KMS-11 (cell line): ENCODE results near the gene ANGPTL4.

Source experiments
- H2AFZ ChIP-seq: fragments of 200-600 bp; sonication (generic); 2 replicates; pipeline ENCODE4 v1.6.1; 2016; ENCODE audit warnings: antibody characterized with exemption, mixed run types, low read depth
- H3K27ac ChIP-seq: fragments of 200-600 bp; sonication (generic); 2 replicates; pipeline ENCODE4 v1.6.1; 2016; ENCODE audit warnings: mild to moderate bottlenecking, mixed run types
- H3K27me3 ChIP-seq: fragments of 200-600 bp; sonication (generic); 2 replicates; pipeline ENCODE4 v1.6.1; 2017; ENCODE audit warnings: mild to moderate bottlenecking, low read depth, mixed run types, moderate library complexity; ENCODE audit not compliant: insufficient read depth
- H3K36me3 ChIP-seq: fragments of 200-600 bp; sonication (generic); 2 replicates; pipeline ENCODE4 v1.6.1; 2017; ENCODE audit warnings: mild to moderate bottlenecking, mixed run types; ENCODE audit not compliant: insufficient read depth
- H3K4me1 ChIP-seq: fragments of 200-600 bp; sonication (generic); 2 replicates; pipeline ENCODE4 v1.6.1; 2016; ENCODE audit warnings: mild to moderate bottlenecking, low read depth, mixed run types; ENCODE audit not compliant: poor library complexity, severe bottlenecking
- H3K4me2 ChIP-seq: fragments of 200-600 bp; sonication (generic); 2 replicates; pipeline ENCODE4 v1.7.0; 2016; ENCODE audit warnings: mild to moderate bottlenecking, mixed run types
- H3K4me3 ChIP-seq: fragments of 200-600 bp; sonication (generic); IDR thresholded peaks from 2 replicates; pipeline ENCODE4 v1.6.1; 2017; ENCODE audit warnings: low read depth, low read length, mixed read lengths; ENCODE audit not compliant: insufficient read depth
- H3K79me2 ChIP-seq: fragments of 200-600 bp; sonication (generic); 2 replicates; pipeline ENCODE4 v1.6.1; 2016; ENCODE audit warnings: low read depth, mixed run types; ENCODE audit not compliant: insufficient read depth
- H3K9ac ChIP-seq: fragments of 200-600 bp; sonication (generic); 2 replicates; pipeline ENCODE4 v1.6.1; 2016; ENCODE audit warnings: mild to moderate bottlenecking, mixed run types
- H4K20me1 ChIP-seq: fragments of 200-600 bp; sonication (generic); 2 replicates; pipeline ENCODE4 v1.6.1; 2016; ENCODE audit warnings: mild to moderate bottlenecking, mixed run types; ENCODE audit not compliant: insufficient read depth
- TF ChIP-seq, protein P1 (sequence below): fragments of 200-600 bp; sonication (generic); conservative IDR thresholded peaks from 2 replicates; pipeline ENCODE4 v1.6.1; 2017; ENCODE audit warnings: low read depth, mild to moderate bottlenecking, antibody characterized with exemption, low read length, moderate library complexity, mixed read lengths

ANGPTL4 gene

DNA sequence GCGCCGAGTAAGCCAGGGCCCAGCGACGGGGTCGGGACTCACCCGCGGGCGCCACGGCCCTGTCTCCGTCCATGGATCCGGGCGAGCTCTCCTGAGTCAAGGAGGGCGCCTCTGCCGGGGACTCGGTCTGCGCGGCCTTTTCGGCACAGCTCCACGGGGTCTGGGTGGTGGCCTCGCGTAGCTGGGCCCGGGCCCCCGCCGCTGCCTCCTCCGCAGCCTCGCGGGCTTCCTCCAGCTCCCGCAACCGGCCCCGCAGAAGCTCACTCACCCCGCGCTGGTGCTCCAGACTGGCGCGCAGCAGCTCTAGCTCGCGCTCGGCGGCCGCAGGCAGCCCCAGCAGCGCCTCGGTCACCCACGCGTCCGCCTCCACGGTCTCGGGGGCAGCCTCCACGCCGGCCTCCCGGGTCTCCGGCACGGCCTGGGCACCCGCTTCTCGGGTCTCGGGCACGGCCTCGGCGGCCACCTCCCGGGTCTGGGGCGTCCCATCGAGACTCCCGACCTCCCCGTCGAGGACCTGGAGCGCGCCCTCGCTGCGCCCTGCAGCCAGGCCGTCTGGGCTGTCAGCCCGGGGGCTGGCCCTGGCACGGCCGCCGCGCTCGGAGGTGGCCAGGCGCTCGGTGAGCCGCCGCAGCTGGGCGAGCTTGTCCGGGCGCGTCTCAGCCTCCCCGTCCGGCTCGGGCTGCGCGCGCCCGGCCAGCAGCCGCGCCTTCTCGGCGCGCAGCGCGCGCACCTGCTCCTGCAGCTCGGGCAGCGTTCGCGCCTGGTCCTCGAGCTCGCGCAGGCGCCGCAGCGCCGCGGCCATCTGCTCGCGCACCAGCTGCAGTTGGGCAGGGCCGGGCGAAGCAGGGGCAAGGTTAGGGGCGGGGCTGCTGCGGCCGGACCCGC is 29.3 kb upstream of the ANGPTL4 start:
- H3K4me3 ChIP-seq, result no peak overlapping the region
- TF ChIP-seq, protein P1, sequence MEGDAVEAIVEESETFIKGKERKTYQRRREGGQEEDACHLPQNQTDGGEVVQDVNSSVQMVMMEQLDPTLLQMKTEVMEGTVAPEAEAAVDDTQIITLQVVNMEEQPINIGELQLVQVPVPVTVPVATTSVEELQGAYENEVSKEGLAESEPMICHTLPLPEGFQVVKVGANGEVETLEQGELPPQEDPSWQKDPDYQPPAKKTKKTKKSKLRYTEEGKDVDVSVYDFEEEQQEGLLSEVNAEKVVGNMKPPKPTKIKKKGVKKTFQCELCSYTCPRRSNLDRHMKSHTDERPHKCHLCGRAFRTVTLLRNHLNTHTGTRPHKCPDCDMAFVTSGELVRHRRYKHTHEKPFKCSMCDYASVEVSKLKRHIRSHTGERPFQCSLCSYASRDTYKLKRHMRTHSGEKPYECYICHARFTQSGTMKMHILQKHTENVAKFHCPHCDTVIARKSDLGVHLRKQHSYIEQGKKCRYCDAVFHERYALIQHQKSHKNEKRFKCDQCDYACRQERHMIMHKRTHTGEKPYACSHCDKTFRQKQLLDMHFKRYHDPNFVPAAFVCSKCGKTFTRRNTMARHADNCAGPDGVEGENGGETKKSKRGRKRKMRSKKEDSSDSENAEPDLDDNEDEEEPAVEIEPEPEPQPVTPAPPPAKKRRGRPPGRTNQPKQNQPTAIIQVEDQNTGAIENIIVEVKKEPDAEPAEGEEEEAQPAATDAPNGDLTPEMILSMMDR, result no peak
- H3K36me3 ChIP-seq, result no peaks in the 10 kb centered on the region
- H3K27ac ChIP-seq, result no peak overlapping the region
- H3K4me2 ChIP-seq, result no peak overlapping the region
- no peaks in the 10 kb centered on the region for H3K4me1 ChIP-seq
- no peaks in the 10 kb centered on the region for H4K20me1 ChIP-seq
- no peaks in the 10 kb centered on the region for H3K79me2 ChIP-seq
- H2AFZ ChIP-seq, result no peak overlapping the region
- H3K9ac ChIP-seq, result no peak overlapping the region
- peaks cover 7% of the 10 kb centered on the region; the same call in 1 of the 2 replicates for H3K27me3 ChIP-seq

DNA sequence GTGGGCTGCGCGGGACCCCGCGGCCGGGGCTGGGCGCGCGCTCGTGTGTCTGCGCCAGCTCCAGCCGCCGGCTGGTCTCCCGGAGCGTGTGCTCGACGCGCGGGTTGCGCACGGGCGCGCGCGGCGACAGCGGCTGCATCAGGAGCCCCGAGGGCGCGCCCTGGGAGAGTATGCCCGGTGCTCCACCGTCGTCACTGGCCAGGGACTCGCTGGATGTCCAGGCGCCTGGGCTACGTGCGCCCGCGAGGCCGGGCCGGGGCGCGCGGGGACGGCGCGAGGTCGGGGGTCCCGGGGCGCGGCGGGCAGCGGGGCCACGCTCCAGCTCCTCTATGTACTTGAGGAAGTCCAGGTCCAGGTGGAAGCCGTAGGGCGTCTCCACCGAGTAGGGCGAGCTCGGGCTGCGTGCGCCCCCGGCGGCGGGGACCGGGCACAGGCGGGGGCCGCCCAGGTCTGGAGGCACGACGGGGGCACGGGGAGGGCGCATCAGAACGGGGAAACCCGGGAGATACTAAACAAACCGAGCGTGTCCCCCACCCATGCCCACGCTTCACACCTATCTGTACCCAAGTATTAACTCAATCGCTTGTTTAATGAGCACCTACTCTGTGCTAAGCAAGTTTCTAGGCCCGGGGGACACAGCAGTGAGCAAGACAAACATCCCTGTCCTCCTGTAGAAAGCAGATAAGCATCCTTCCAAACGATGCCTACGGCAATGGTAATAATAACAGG is 28.4 kb upstream of the ANGPTL4 start:
- Histone ChIP-seq H3K27me3 (peaks cover 7% of the 10 kb centered on the region; the same call in 1 of the 2 replicates), H3K4me2 (no peak overlapping the region), H3K9ac (no peak overlapping the region), H3K36me3 (no peaks in the 10 kb centered on the region), H3K4me3 (no peak overlapping the region), H2AFZ (no peak overlapping the region), H3K27ac (no peak overlapping the region), H3K4me1 (no peaks in the 10 kb centered on the region), H3K79me2 (no peaks in the 10 kb centered on the region), H4K20me1 (no peaks in the 10 kb centered on the region)
- TF ChIP-seq, protein P1, result no peak

DNA sequence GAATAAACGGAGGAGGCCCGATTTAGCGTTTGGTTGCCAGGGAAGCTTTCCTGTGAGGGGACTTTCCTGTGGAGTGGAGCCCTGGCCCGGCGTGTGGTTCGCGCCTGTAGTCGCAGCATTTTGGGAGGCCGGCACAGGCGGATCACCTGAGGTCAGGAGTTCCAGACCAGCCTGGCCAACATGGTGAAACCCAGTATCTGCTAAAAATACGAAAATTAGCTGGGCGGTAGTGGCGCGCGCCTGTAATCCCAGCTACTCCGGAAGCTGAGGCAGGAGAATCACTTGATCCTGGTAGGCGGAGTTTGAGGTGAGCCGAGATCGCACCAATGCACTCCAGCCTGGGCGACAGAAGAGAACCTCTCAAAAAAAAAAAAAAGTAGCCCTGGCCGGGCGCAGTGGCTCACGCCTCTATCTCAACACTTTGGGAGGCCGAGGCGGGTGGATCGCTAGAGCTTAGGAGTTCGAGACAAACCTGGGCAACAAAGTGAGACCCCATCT is 27.8 kb upstream of the ANGPTL4 start:
- no peak overlapping the region for H3K27ac ChIP-seq
- H3K36me3 ChIP-seq, result no peaks in the 10 kb centered on the region
- H3K4me2 ChIP-seq, result no peak overlapping the region
- H3K4me1 ChIP-seq, result no peaks in the 10 kb centered on the region
- peaks cover 10% of the 10 kb centered on the region; the same call in 1 of the 2 replicates for H3K27me3 ChIP-seq
- TF ChIP-seq, protein P1, result no peak
- no peak overlapping the region for H2AFZ ChIP-seq
- H3K4me3 ChIP-seq, result no peak overlapping the region
- H3K9ac ChIP-seq, result no peak overlapping the region
- no peaks in the 10 kb centered on the region for H3K79me2 ChIP-seq
- H4K20me1 ChIP-seq, result no peaks in the 10 kb centered on the region

DNA sequence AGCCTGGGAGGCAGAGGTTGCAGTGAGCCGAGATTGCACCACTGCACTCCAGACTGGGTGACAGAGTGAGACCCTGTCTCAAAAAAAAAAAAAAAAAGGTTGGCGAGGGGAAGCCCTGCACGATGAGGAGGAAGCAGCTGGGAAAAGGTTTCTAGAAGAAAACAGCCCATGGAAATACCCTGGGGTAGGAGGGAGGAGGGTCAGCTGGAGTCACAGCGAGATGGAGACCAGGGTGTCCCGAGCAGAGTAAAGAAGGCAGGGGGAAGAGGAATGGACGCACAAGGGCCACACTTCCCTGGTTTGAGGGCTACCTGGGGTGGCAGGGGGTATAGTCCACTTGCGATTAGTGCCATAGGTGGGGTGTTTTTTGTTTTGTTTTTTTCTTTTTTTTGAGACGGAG is 27.3 kb upstream of the ANGPTL4 start:
- H3K79me2 ChIP-seq, result no peaks in the 10 kb centered on the region
- no peak overlapping the region for H3K4me2 ChIP-seq
- no peaks in the 10 kb centered on the region for H4K20me1 ChIP-seq
- TF ChIP-seq, protein P1, result no peak
- no peak overlapping the region for H3K9ac ChIP-seq
- H3K4me1 ChIP-seq, result no peaks in the 10 kb centered on the region
- H2AFZ ChIP-seq, result no peak overlapping the region
- H3K4me3 ChIP-seq, result no peak overlapping the region
- peaks cover 14% of the 10 kb centered on the region; the same call in 1 of the 2 replicates for H3K27me3 ChIP-seq
- H3K27ac ChIP-seq, result no peak overlapping the region
- H3K36me3 ChIP-seq, result no peaks in the 10 kb centered on the region
